Neural progenitor cell (in vitro differentiated cells): ENCODE measurements around the gene CFAP57. TPM values are rescaled to one million over a fixed set of nuclear protein-coding genes. Genes with fewer than 3 reads are reported as not detected.

Experiments
- DNase-seq: peaks from one replicate; pipeline ENCODE4 v3.0.0-alpha.2; 2016; ENCODE audit warnings: low spot score
- H2AFZ ChIP-seq: fragments of 200-600 bp; sonication (generic); replicated peaks from 2 replicates; pipeline ENCODE4 v1.6.1; 2016; ENCODE audit warnings: antibody characterized with exemption
- H3F3A ChIP-seq: fragments of 200-600 bp; sonication (generic); 2 replicates; pipeline ENCODE4 v1.6.1; 2016; ENCODE audit warnings: antibody characterized with exemption, low read depth
- H3K27ac ChIP-seq: fragments of 200-600 bp; sonication (generic); 2 replicates; pipeline ENCODE4 v1.5.1; 2016; ENCODE audit warnings: mild to moderate bottlenecking
- H3K27me3 ChIP-seq: fragments of 200-600 bp; sonication (generic); 2 replicates; pipeline ENCODE4 v1.6.1; 2016; ENCODE audit warnings: mild to moderate bottlenecking, moderate library complexity
- H3K36me3 ChIP-seq: fragments of 200-600 bp; sonication (generic); 2 replicates; pipeline ENCODE4 v1.5.1; 2016
- H3K4me1 ChIP-seq: fragments of 200-600 bp; sonication (generic); 2 replicates; pipeline ENCODE4 v1.6.1; 2016; ENCODE audit warnings: mixed run types
- H3K4me2 ChIP-seq: fragments of 200-600 bp; sonication (generic); 2 replicates; pipeline ENCODE4 v1.6.1; 2016
- H3K4me3 ChIP-seq: fragments of 200-600 bp; sonication (generic); 2 replicates; pipeline ENCODE4 v1.5.1; 2016
- H3K79me2 ChIP-seq: fragments of 200-600 bp; sonication (generic); 2 replicates; pipeline ENCODE4 v1.6.1; 2016; ENCODE audit warnings: low read depth
- H3K9ac ChIP-seq: fragments of 200-600 bp; sonication (generic); 2 replicates; pipeline ENCODE4 v1.6.1; 2016
- H3K9me3 ChIP-seq: fragments of 200-600 bp; sonication (generic); 2 replicates; pipeline ENCODE4 v1.5.1; 2016; ENCODE audit warnings: low read depth
- H4K20me1 ChIP-seq: fragments of 200-600 bp; sonication (generic); 2 replicates; pipeline ENCODE4 v1.6.1; 2016; ENCODE audit warnings: low read depth
- H3K27ac Mint-ChIP-seq: 3 replicates; pipeline ENCODE4 v1.8.0; 2021; ENCODE audit warnings: mixed read lengths
- H3K27me3 Mint-ChIP-seq: 2 replicates; pipeline ENCODE4 v1.8.0; 2022; ENCODE audit warnings: low read depth, mild to moderate bottlenecking, inconsistent platforms, moderate library complexity, mixed read lengths; ENCODE audit not compliant: insufficient read depth
- H3K36me3 Mint-ChIP-seq: 3 replicates; pipeline ENCODE4 v1.8.0; 2021; ENCODE audit warnings: mixed read lengths
- H3K4me1 Mint-ChIP-seq: 3 replicates; pipeline ENCODE4 v1.8.0; 2021; ENCODE audit warnings: mixed read lengths
- H3K4me3 Mint-ChIP-seq: 3 replicates; pipeline ENCODE4 v1.8.0; 2021; ENCODE audit warnings: mild to moderate bottlenecking, moderate library complexity, mixed read lengths
- H3K9me3 Mint-ChIP-seq: 3 replicates; pipeline ENCODE4 v1.8.0; 2020; ENCODE audit warnings: mixed read lengths
- EZH2 ChIP-seq: fragments of 200-600 bp; sonication (generic); IDR thresholded peaks from 2 replicates; pipeline ENCODE4 v1.6.1; 2017; ENCODE audit warnings: antibody characterized with exemption, mild to moderate bottlenecking, moderate library complexity
- EZH2phosphoT487 ChIP-seq: fragments of 200-600 bp; sonication (generic); IDR thresholded peaks from 2 replicates; pipeline ENCODE4 v1.6.1; 2017; ENCODE audit warnings: antibody characterized with exemption
- total RNA-seq: library from RNA; depleted of rRNA; stranded (reverse); fragments of >200 nt; gene quantifications from 2 replicates; pipeline ENCODE4 v1.2.3, GENCODE V29; 2015; ENCODE audit warnings: low replicate concordance
- TF ChIP-seq, protein P1 (sequence below): fragments of 200-600 bp; sonication (generic); IDR thresholded peaks from 2 replicates; pipeline ENCODE4 v1.5.1; 2017; ENCODE audit warnings: antibody characterized with exemption, mild to moderate bottlenecking

The CFAP57 gene
- total RNA-seq, 1 donor from 2014 or later = 0.97 TPM

DNA sequence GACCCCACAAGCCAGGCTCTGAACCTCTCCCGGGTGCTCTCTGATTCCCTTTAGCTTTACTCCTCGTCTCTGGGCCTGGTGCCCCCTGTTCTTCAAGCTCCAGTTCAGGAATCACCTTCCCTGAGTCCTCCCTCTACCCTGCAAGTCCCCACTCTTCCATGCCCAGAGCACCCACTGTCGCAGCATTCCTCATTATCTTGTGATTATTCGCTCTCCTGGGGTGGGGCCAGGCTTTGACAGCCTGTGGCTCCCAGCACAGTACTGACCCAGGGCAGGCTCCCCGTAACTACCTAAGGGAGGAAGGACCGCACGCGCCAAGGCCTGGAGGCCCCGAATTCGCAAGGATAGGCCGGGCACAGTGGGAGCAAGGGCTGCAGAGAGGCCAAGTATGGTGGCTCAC lies 114.0 kb downstream of the CFAP57 start:
- H2AFZ ChIP-seq = no peak overlapping the region
- no peaks in the 10 kb centered on the region for H3F3A ChIP-seq
- peaks cover 2% of the 10 kb centered on the region for H3K9me3 Mint-ChIP-seq
- H3K9ac ChIP-seq = no peak overlapping the region
- peaks cover 12% of the 10 kb centered on the region for H3K4me1 Mint-ChIP-seq
- H3K27me3 ChIP-seq = no peaks in the 10 kb centered on the region
- no peak for TF ChIP-seq EZH2
- TF ChIP-seq, protein P1, sequence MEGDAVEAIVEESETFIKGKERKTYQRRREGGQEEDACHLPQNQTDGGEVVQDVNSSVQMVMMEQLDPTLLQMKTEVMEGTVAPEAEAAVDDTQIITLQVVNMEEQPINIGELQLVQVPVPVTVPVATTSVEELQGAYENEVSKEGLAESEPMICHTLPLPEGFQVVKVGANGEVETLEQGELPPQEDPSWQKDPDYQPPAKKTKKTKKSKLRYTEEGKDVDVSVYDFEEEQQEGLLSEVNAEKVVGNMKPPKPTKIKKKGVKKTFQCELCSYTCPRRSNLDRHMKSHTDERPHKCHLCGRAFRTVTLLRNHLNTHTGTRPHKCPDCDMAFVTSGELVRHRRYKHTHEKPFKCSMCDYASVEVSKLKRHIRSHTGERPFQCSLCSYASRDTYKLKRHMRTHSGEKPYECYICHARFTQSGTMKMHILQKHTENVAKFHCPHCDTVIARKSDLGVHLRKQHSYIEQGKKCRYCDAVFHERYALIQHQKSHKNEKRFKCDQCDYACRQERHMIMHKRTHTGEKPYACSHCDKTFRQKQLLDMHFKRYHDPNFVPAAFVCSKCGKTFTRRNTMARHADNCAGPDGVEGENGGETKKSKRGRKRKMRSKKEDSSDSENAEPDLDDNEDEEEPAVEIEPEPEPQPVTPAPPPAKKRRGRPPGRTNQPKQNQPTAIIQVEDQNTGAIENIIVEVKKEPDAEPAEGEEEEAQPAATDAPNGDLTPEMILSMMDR = no peak
- no peak for TF ChIP-seq EZH2phosphoT487
- no peak overlapping the region for H3K27ac ChIP-seq
- H3K4me1 ChIP-seq = peaks cover 13% of the 10 kb centered on the region
- no peaks in the 10 kb centered on the region for H3K9me3 ChIP-seq
- H3K79me2 ChIP-seq = no peaks in the 10 kb centered on the region
- H3K4me2 ChIP-seq = no peak overlapping the region
- H3K36me3 Mint-ChIP-seq = no peaks in the 10 kb centered on the region
- peak overlapping the region; percentile 31 for H3K27ac Mint-ChIP-seq
- H3K36me3 ChIP-seq = no peaks in the 10 kb centered on the region
- no peaks in the 10 kb centered on the region for H4K20me1 ChIP-seq
- H3K27me3 Mint-ChIP-seq = peaks cover 2% of the 10 kb centered on the region
- no peak overlapping the region for H3K4me3 ChIP-seq
- no peak overlapping the region for H3K4me3 Mint-ChIP-seq
- DNase-seq = no peak

DNA sequence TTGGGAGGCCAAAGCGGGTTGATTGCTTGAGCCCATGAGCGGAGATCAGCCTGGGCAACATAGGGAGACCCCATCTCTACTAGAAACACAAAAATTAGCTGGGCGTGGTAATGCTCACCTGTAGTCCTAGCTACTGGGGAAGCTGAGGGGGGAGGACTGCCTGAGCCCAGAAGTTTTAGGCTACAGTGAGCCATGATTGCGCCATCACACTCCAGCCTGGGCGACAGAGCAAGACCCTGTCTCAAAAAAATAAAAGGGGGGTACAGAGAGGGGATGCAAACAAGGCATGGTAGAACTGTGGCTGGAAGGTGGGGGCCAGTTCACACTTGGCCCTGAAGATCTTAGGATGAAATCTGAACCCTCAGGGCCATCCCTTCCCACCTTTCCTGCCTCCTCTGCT lies 114.4 kb downstream of the CFAP57 start:
- TF ChIP-seq, protein P1 = no peak
- TF ChIP-seq EZH2phosphoT487 (no peak), EZH2 (no peak)
- no peak overlapping the region for H3K27ac Mint-ChIP-seq
- Histone ChIP-seq H4K20me1 (no peaks in the 10 kb centered on the region), H3K9ac (no peak overlapping the region), H2AFZ (no peak overlapping the region), H3K4me1 (peaks cover 13% of the 10 kb centered on the region), H3K27ac (no peak overlapping the region), H3K27me3 (no peaks in the 10 kb centered on the region), H3K4me2 (no peak overlapping the region), H3K79me2 (no peaks in the 10 kb centered on the region), H3K36me3 (no peaks in the 10 kb centered on the region), H3K9me3 (no peaks in the 10 kb centered on the region), H3K4me3 (no peak overlapping the region), H3F3A (no peaks in the 10 kb centered on the region)
- no peak overlapping the region for H3K4me3 Mint-ChIP-seq
- H3K9me3 Mint-ChIP-seq = peaks cover 1% of the 10 kb centered on the region
- H3K36me3 Mint-ChIP-seq = no peaks in the 10 kb centered on the region
- peaks cover 2% of the 10 kb centered on the region for H3K27me3 Mint-ChIP-seq
- DNase-seq = no peak
- peaks cover 11% of the 10 kb centered on the region for H3K4me1 Mint-ChIP-seq

DNA sequence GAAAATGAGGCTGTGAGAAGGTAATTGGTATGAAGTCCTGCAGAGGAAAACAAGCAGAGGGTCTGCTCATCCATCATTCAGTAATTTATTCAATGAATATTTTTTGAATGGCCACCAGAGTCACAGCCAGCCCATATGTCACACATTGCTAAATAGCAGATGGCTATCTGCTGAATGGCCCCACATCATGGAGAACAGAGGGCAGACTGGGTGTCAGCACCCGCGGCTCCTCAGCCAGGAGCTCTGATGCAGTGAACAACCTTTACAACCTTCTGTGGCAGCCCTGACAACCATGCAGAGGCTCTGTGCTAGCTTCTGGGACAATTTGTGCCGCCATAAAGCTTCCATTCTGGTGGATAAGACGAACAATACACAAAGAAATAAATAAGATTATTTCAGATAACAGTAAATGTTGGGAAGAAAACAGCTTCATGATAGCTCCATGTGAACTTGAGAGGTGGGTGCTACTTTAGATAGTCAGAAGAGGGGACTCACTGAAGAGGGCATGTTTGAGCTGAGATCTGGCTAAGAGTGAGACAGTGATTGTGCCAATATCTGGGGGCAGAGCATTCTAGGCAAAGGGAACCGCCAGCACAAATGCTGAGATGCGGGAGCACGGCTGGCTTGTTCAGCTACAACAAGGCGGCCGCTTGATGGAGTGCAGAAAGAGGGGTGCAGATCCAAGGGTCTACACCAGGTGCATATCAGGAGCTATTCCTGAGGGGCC lies 116.1 kb downstream of the CFAP57 start:
- H3K9ac ChIP-seq = no peak overlapping the region
- no peak overlapping the region for H3K4me3 ChIP-seq
- no peak overlapping the region for H3K27ac Mint-ChIP-seq
- TF ChIP-seq, protein P1 = no peak
- TF ChIP-seq EZH2phosphoT487 (no peak), EZH2 (no peak)
- H3K4me3 Mint-ChIP-seq = no peak overlapping the region
- no peak overlapping the region for H3K27ac ChIP-seq
- H3K4me1 Mint-ChIP-seq = peaks cover 5% of the 10 kb centered on the region
- H3K27me3 ChIP-seq = no peaks in the 10 kb centered on the region
- no peaks in the 10 kb centered on the region for H3K9me3 Mint-ChIP-seq
- no peak overlapping the region for H3K4me2 ChIP-seq
- no peaks in the 10 kb centered on the region for H3F3A ChIP-seq
- no peaks in the 10 kb centered on the region for H3K36me3 ChIP-seq
- H2AFZ ChIP-seq = no peak overlapping the region
- no peaks in the 10 kb centered on the region for H3K79me2 ChIP-seq
- no peaks in the 10 kb centered on the region for H4K20me1 ChIP-seq
- no peaks in the 10 kb centered on the region for H3K36me3 Mint-ChIP-seq
- no peaks in the 10 kb centered on the region for H3K9me3 ChIP-seq
- DNase-seq = no peak
- peaks cover 9% of the 10 kb centered on the region for H3K4me1 ChIP-seq
- H3K27me3 Mint-ChIP-seq = peaks cover 4% of the 10 kb centered on the region
